GM19467 (cell line): ENCODE measurements around the gene PRPH2.
"Not testable (repeated sequence)": the region's sequence is repeated elsewhere in the genome, so short reads cannot be mapped to it uniquely, and the experiment has no call there.

Experiments used
- ATAC-seq: cut with Tn5 transposase; IDR thresholded peaks from one replicate; pipeline ENCODE4 v1.9.1; 2021; ENCODE audit warnings: mild to moderate bottlenecking, moderate library complexity; ENCODE audit not compliant: unreplicated experiment

PRPH2 gene

DNA sequence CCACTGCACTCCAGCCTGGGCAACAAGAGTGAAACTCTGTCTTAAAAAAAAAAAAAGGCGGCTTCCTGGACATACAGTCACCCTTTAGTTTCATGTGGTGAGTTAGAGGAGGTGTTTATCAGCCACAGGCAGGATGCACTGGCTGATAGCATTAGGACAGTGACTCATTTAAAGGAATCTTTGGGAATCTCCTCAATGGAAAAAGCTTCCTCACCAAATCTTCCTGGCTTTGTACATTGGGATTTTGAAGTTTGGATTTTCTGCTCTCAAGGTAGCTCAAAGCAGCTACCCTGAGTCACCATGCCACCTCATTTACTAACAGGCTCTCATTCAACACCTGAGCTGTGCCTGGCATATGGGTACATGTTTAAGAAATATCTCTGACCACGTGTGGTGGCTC is 20.2 kb downstream of the PRPH2 start:
- no peak for ATAC-seq

DNA sequence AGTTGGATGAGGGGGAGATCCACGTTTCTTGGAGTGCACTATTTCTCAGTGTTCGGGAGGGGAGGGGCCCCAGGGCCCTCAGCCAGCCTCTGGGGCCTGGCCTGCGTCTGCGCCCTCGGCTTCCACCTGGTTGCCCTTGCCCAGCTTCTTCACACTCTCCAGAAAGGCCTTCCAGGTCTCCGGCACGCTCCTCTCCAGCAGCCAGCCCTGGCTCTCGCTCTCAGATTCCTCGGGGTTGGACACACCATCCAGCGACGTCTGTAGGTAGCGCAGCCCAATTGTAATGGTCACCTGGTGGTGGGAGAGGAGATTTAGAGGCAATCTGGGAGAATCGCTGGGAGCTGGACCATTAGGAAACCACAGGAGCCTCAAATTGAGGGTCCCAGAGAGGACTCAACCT is 24.2 kb downstream of the PRPH2 start:
- ATAC-seq, result no peak

DNA sequence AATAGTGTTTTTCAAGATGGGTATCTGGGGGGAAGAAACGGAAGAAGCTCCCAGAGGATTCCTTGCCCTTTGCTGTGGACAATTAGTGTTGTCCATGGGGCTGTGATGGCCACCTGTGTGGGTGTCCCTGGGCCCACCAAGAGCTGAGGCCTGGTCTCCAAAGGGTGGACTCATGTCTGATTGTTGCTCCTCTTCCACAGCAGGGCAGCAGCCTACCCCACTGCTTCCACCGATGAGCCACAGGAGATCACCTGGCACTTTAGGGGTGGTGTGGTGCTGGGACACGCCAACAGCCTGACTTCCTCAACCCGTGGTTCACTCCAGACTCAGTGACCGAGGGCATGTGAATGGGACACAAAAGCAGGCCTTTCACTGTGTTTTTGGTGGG is 25.1 kb downstream of the PRPH2 start:
- no peak for ATAC-seq

DNA sequence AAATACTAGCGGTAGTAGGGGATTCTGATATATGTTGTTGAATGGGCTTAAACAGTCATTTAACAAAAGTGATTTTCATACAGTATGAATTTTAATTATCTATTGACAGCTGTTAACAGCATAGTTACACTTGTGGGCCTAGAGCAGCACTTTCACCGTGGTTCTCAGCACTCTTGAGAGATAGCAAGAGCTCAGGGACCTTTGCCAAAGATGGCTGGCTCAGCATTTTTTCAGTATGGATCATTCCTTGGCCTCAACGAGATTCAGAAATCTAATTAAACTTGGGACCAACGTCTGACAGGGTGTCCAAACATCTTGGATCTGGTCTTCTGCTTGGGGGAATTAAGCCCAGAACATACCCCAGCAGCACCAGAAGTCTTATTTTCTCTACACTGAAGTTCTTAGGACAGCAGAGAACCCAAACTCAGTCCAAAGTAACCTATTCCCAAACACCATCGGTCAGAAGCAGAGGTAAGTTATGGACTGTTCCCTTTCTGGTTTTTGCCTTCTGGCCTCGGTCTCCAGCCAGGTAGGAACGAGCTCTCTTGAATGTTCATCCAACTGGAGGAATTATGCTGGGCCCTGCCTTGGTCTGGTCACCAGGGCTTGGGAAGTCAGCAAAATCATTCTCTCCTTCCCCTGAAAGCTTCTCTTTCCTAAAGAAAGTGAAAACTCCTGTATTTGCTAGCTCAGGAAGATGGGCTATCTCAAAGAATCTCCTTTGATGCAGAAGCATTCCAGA is 25.7 kb downstream of the PRPH2 start:
- no peak for ATAC-seq

DNA sequence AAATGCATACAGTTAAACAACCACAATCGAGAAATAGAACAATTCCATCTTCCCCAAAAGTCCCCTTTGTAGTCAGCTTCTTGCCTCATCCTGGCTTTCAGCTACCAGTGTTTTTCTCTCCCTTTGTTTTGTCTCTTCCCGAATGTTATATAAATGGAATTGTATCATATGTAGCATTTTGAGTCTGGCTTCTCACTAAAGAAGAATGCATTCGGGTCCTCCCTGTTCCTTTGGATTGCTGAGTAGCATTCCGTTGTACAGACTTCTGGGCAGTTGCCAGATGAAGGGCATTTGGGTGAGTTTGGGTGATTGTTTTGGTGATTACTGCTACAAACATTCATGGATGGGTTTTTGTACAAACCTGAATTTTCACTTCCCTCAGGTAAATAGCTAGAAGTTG is 27.8 kb downstream of the PRPH2 start:
- ATAC-seq, result no peak

DNA sequence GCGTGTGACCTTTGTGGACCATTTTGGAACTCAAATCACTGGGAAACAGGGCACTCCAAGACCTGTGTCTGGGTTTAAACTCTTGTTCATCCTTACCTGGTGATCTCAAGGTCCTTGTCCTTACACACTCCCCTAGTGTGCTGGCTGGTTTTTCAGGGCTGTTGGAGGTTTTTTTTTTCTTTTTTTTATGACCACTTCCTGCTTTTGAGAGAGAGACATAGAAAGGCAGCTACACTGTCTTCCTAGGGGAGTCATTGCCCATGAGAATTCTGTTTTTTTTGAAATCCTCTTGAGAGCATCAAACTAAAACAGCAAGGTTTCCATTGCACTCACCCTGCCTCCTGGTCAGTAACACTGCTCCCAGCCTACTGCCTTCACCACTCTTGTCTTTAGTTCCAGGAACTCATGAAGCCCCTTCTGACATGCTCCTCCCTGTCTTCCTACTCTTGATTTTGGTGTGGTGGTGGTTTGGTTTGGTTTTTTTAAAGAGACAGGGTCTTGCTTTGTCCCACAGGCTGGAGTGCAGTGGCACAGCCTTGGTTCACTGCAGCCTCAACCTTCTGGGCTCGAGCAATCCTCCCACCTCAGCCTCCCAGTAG is 28.6 kb downstream of the PRPH2 start:
- ATAC-seq, result no peak

DNA sequence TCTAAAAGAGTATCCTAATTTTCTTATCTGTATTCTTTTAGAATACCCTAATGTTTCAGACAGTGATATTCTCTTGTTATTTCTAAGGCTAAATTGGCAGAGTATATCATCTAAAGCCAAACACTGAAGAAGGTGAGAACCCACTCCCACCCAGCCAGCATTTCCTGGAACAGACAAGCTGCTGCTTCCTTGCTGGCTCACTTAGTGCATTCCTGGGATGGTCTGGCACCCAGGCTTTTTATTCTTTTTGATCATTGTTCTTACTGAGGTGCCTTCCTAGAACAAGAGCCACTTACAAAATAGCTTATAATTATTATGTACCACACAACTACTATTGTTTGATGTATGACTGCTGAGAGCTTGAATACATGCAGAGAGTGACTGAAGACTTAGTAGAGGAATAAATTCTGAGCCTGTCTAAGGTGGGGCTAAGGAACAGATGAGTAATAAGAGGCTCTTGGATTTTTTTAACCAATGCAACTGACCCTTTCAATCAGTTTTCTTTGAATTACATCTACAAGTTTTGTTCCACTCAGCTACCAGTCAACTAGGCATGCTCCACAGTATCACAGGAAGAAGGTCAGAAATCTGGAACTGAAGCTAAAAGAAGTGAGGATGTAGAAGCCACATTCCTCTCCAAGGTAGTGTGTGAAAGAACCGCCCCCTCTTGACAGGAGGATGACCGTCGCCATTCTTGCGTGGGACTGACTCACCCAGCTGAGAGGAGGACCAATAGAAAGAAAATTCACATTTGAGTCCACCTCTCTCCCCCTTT is 30.1 kb downstream of the PRPH2 start:
- no peak for ATAC-seq

DNA sequence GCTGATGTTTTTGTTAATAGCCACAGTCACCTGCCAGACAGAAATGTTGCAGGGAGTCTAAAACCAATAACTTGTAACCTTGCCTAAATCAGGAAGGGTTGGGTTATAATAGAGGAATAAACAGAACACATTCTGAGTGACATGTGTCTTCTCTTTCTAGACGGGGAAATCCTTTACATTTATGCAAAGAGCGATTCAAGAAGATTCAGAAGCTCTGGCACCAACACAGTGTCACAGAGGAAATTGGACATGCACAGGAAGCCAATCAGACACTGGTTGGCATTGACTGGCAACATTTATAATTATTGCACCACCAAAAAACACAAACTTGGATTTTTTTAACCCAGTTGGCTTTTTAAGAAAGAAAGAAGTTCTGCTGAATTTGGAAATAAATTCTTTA is 31.5 kb downstream of the PRPH2 start:
- no peak for ATAC-seq

DNA sequence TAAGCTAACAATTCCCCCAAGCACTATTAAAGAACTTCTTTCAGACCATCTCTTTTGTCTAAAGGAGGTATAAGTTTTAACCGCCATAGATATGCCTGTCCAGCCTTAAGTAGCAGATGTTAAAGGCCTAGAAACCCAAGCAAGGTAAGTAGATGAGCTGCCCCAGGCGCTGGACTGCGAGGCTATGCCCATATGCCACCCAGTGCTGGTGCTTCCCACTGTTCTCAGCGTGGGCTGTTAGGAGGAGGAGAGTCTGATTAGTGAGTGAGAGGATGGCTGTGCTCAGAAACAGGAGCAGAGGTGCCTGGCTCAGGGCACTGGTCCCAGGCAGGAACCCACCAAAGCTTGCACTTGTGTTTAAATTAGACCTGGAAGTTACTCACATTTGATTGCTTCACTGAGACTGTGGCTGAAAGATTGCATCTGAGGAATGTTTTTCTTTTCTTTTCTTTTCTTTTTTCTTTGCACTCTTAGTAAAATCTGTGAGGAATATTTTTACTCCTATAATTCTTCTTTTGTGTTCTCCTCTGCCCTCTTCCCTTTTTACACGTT is 32.2 kb downstream of the PRPH2 start:
- ATAC-seq, result no peak

DNA sequence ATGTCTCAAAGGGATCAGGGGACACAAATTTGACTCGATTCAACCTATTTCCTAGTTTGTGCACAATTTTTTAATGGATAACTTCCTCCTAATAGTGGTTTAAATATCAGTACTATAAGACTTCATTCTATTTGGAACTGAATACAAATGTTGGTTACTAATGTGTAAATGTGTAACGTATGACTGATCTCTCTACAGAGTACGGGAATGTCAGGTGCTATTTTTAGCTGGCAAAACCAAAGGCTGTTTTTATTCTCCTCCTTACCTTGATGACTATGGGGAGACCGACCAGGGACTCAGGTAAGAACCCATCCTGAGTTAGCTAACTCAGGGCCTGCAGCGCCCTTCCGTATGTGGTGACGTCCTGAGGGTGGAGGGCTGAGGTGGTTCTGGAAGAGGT is 33.0 kb downstream of the PRPH2 start:
- ATAC-seq, result no peak

DNA sequence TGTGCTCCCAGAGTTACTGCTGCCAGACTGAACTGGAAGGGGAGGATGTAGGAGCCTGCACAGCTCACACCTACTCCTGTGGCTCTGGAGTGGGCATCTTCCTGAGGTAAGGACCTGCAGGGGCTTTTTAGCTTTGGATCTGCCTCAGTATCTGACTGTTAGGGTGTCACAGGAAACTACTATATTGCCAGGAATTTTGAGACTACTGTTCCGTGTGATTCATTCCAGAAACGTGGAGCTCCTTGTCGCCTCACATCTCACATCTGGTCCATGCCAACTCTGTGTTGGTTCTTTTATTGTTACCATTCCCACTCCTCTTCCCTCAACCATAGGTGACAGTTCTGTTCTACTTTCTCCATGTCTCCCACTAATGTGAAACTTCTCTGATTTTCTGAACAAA is 34.1 kb downstream of the PRPH2 start:
- no peak for ATAC-seq

DNA sequence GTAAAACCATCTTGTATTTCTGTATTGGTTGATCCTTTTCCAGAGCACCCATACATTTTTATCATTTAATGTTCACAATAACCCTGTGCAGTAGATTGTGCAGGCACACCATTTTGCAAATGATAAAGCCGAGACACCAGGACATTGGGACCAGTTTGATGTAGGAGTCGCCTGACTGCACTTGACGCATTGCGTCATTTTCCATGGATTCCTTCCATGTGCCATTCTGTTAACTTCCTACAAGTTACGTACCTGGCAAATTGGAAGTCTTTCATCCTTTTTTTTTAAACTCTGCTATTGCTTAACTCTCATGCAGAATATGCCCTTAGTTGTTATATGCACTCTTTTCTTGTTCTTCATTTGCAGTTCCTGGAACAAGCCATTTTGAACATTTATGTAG is 43.0 kb downstream of the PRPH2 start:
- ATAC-seq, result no peak

DNA sequence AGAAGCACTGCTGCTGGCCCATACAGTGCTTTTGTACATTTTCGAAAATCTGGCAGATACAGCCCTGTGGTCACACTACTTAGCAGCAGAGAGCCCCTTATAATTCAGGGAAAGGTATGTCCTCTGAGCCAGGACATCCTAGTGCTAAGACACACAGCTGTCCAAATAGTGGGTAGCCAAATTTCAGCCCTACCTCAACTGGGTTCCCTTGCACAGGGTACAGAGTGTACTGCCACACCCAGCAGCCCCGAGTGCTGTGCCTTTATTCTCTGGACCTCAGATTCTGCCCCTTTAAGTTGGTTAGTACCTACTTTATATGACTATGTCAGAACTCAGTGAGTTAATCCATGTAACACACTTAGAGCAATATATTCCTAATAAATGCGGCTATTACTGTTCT is 47.6 kb downstream of the PRPH2 start:
- no peak for ATAC-seq

DNA sequence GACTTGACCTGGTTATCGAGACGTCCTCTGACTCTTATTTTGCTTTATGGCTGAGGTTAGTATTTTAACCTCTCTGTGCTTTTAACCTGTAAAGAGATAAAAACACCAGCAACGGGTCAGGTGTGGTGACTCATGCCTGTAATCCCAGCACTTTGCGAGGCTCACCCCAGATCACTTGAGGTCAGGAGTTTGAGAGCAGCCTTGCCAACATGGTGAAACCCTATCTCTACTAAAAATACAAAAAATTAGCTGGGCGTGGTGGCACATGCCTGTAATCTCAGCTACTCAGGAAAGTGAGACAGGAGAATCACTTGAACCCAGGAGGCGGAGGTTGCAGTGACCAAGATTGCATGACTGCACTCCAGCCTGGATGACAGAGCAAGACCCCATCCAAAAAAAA is 48.0 kb downstream of the PRPH2 start:
- ATAC-seq, result not testable (repeated sequence)

DNA sequence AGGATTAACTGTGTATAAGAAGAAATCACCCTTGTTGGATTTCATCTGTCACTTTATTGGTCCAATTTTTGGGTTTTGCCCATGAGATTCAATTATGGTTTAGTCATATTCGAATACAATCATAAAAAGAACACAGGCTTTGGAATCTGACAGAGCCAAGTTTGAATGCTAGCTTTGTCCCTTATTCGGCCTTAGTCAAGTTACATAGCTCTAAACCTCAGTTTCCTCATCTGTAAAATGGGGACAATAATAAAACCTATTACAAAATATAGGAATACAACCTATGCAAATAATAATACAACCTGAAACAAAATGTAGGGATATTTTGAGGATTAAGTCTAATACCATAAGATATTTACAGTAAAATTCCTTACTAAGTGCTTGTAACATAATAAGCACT is 57.7 kb downstream of the PRPH2 start:
- ATAC-seq, result no peak

DNA sequence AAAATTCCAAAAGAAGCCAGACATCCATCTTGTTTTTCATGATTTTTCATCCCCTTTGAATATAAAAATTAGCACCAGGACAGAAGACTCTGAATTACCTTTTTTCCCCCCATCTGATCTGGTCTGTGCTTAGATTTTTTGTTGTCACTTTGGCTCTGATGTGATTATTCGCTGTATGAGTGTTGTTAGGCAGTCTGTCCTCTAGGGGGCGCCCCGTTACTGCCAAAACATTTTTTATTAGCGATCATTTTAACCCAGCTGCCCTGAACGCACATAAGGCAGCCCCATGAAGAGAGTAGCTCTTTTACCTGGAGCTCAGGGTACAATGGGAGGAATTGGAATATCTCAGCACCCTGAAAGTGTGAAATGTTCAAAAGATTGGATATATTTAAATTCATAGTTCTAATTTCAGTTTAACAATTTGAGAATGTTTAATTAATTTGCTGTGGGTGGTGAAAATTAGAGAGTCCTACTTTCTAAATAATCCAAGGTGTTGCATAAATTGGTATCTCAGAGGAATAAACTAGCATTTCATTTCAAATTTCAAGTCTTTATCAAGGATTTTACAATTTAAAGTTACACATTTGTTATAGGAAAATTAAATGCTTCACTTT is 60.8 kb downstream of the PRPH2 start:
- no peak for ATAC-seq

DNA sequence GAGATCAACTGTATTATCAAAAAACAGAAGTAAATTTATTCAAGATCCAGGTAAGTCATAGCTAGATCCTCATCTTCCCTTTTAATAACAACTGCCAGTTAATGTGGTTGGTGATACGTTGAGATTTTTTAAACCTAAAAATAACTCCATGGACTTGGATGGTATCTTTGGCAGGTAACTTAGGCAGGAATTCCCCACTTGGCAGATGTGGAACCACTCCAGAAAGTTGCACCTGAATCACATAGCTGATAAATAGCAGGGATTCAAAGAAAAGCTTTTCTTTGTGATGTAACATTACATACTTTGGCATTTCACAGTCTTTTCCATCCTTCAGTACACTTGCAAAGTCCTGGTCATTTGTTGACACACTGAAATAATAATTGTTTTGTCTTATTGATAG is 62.6 kb downstream of the PRPH2 start:
- no peak for ATAC-seq

DNA sequence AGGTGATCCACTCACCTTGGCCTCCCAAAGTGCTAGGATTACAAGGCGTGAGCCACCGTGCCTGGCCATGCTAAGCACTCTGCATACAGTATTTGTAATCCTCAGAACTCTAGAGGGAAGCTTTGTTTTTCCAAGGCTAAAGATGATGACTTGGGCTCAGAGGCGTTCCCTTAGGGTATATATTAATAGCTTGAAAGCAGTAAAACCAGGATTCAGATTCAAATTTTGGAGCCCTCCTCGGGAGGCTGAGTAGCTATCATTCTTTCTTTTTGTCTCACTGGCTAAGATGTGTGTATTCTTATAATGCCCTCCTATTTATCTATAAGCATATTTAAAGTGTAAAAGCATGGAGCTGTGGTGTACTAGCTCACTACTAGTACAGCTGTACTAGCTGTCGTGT is 68.5 kb downstream of the PRPH2 start:
- no peak for ATAC-seq

DNA sequence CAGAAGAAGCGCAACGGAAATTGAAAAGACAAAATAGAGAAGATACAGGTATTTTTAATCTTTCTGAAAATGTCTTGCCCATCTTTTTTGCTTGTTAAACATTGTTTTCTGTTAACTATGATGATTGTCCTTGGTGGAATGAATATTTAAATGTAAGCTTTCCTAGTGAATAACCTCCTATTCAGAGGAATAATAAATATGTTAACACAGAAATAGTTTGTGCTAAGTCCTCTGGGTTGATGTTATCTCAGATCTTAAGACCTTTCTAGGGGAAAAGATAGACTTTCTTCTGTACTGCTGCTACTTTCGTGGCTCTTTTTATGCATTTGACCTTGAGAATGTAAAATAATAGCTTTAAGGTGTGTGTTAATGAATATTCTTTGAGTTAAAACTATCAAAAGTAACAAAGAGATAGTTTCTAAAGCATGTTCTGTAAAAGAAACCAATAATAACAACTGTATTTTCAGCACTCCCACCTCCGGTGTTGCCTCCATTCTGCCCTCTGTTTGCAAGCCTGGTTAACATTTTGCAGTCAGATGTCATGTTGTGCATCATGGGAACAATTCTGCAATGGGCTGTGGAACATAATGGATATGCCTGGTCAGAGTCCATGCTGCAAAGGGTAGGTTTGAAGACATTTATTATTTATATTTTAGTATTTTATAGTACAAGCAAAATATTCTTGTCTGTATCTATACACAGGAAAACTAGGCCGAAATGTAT is 70.2 kb downstream of the PRPH2 start:
- ATAC-seq, result no peak
